NCI-H748 treated with DMSO at 0.1 percent for 48 hours (cell line): ENCODE data around the gene UCK2.

Experiments used
- DNase-seq: peaks from one replicate; lab custom pipeline; 2025; lab: John Stamatoyannopoulos, UW

UCK2 gene

GRCh38 chr1:165834229-165834628 is 6.8 kb downstream of the UCK2 start:
- no peak for DNase-seq

- DNase-seq, result no peak
Measured at GRCh38 chr1:165834881-165835280, 7.5 kb downstream of the UCK2 start.

GRCh38 chr1:165836664-165837482 is 9.5 kb downstream of the UCK2 start:
- no peak for DNase-seq

GRCh38 chr1:165837838-165838364 is 10.5 kb downstream of the UCK2 start:
- DNase-seq, result no peak

GRCh38 chr1:165840423-165840822 is 13.0 kb downstream of the UCK2 start:
- DNase-seq, result no peak

- DNase-seq, result no peak
Measured at GRCh38 chr1:165841582-165842017, 14.2 kb downstream of the UCK2 start.

- no peak for DNase-seq
Measured at GRCh38 chr1:165842023-165842670, 14.7 kb downstream of the UCK2 start.

- no peak for DNase-seq
Measured at GRCh38 chr1:165842671-165843129, 15.3 kb downstream of the UCK2 start.

- no peak for DNase-seq
Measured at GRCh38 chr1:165843304-165843703, 15.9 kb downstream of the UCK2 start.

GRCh38 chr1:165844114-165844798 is 16.8 kb downstream of the UCK2 start:
- DNase-seq, result no peak

GRCh38 chr1:165844933-165845332 is 17.5 kb downstream of the UCK2 start:
- no peak for DNase-seq

- no peak for DNase-seq
Measured at GRCh38 chr1:165845569-165845968, 18.2 kb downstream of the UCK2 start.

- no peak for DNase-seq
Measured at GRCh38 chr1:165845992-165846748, 18.8 kb downstream of the UCK2 start.

GRCh38 chr1:165847486-165847885 is 20.1 kb downstream of the UCK2 start:
- no peak for DNase-seq

- DNase-seq, result no peak
Measured at GRCh38 chr1:165849353-165850133, 22.1 kb downstream of the UCK2 start.

GRCh38 chr1:165851034-165851658 is 23.7 kb downstream of the UCK2 start:
- no peak for DNase-seq

- no peak for DNase-seq
Measured at GRCh38 chr1:165852871-165853270, 25.5 kb downstream of the UCK2 start.

- no peak for DNase-seq
Measured at GRCh38 chr1:165853528-165854075, 26.2 kb downstream of the UCK2 start.

- DNase-seq, result no peak
Measured at GRCh38 chr1:165854101-165854845, 26.9 kb downstream of the UCK2 start.
